ENCODE results near the gene FALEC. TPM values are rescaled to one million over a fixed set of nuclear protein-coding genes. Genes with fewer than 3 reads are reported as not detected.
"Not testable (repeated sequence)": the region's sequence is repeated elsewhere in the genome, so short reads cannot be mapped to it uniquely, and the experiment has no call there.

Gene FALEC
- polyA plus RNA-seq, 1 donor from 2014 or later = not detected

DNA sequence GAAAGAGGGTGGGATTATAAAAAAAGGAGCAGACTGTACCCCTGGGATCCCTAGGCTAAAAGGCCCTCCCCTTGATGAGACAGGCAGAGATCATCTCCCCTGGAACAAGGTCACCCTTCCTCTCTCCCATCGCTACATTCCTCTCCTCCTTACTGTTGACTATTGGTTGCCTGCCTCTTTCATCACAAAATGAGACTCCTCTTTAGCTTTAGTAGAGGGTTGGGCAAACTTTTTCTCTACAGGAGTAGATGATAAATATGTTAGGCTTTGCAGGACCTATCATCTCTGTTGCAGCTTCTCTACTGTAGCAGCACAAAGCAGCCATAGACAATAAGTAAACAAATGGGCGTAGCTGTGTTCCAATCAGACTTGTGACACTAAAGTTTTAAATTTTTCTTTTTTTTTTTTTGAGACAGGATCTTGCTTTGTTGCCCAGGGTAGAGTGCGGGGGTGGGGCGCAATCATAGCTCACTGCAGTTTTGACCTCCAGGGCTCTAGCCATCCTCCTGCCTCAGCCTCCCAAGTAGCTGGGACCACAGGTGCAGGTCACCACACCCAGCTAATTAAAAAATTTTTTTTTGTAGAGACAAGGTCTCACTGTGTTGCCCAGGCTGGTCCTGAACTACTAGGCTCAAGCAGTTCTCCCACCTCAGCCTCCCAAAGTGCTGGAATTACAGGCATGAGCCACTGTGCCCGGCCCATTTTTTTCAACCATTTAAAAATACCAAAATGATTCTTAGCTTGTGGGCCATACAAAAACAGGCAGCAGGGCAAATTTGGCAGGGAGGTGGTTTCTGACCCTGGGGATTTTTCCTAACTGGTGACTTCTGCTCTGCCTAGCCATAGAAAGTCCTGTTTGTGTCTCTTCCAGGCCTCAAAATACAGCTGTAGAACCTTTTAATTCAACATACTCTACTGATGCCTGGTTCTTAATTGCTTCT, 48.8 kb downstream of the FALEC start:
- Histone ChIP-seq H3K79me2 (replicated peaks; ENCODE audit: insufficient read depth, low read length) (peaks cover 23% of the 10 kb centered on the region), H3K9me2 (ENCODE audit: insufficient read depth, low read length) (no peaks in the 10 kb centered on the region), H3F3A (ENCODE audit: insufficient read depth, low read length, poor library complexity, severe bottlenecking) (peaks cover 4% of the 10 kb centered on the region), H3K9ac (ENCODE audit: low read length) (no peak overlapping the region), H4K20me1 (ENCODE audit: insufficient read depth) (no peaks in the 10 kb centered on the region), H3K4me2 (ENCODE audit: low read length) (no peak overlapping the region), H2AFZ (ENCODE audit: low read depth, low read length) (no peak overlapping the region), H3K27ac (ENCODE audit: low read length) (no peak overlapping the region), H3K36me3 (ENCODE audit: insufficient read depth, low read length) (no peaks in the 10 kb centered on the region), H3K9me3 (ENCODE audit: low read length) (no peaks in the 10 kb centered on the region), H3K27me3 (ENCODE audit: insufficient read depth, low read depth, low read length) (no peaks in the 10 kb centered on the region), H3K4me3 (ENCODE audit: low read length) (no peak overlapping the region)
- TF ChIP-seq, protein P1, sequence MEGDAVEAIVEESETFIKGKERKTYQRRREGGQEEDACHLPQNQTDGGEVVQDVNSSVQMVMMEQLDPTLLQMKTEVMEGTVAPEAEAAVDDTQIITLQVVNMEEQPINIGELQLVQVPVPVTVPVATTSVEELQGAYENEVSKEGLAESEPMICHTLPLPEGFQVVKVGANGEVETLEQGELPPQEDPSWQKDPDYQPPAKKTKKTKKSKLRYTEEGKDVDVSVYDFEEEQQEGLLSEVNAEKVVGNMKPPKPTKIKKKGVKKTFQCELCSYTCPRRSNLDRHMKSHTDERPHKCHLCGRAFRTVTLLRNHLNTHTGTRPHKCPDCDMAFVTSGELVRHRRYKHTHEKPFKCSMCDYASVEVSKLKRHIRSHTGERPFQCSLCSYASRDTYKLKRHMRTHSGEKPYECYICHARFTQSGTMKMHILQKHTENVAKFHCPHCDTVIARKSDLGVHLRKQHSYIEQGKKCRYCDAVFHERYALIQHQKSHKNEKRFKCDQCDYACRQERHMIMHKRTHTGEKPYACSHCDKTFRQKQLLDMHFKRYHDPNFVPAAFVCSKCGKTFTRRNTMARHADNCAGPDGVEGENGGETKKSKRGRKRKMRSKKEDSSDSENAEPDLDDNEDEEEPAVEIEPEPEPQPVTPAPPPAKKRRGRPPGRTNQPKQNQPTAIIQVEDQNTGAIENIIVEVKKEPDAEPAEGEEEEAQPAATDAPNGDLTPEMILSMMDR (IDR thresholded peaks at IDR 0.05; ENCODE audit: poor library complexity, severe bottlenecking) = no peak
- TF ChIP-seq RAD21 (conservative IDR thresholded peaks at IDR 0.05) = no peak
- TF ChIP-seq EP300 (conservative IDR thresholded peaks at IDR 0.05; ENCODE audit: poor library complexity, severe bottlenecking) = no peak
- TF ChIP-seq POLR2AphosphoS5 (IDR thresholded peaks at IDR 0.05) = no peak
- no peak for TF ChIP-seq EZH2 (IDR thresholded peaks at IDR 0.05; ENCODE audit: borderline replicate concordance, insufficient read depth, low read length, poor library complexity, severe bottlenecking)
- no peak for TF ChIP-seq MXI1 (conservative IDR thresholded peaks at IDR 0.05; ENCODE audit: poor library complexity, severe bottlenecking)
- TF ChIP-seq SMC3 (conservative IDR thresholded peaks at IDR 0.05; ENCODE audit: poor library complexity) = no peak
- TF ChIP-seq TAF1 (IDR thresholded peaks at IDR 0.05; ENCODE audit: low read depth) = no peak
- no peak for TF ChIP-seq REST (IDR thresholded peaks at IDR 0.05; ENCODE audit: borderline replicate concordance)

GRCh38 chr1:150565240-150565991, 49.9 kb downstream of the FALEC start:
- not testable (repeated sequence) for H2AFZ ChIP-seq (ENCODE audit: low read depth, low read length); H3K27ac ChIP-seq (ENCODE audit: low read length); H3F3A ChIP-seq (ENCODE audit: insufficient read depth, low read length, poor library complexity, severe bottlenecking); H3K27me3 ChIP-seq (ENCODE audit: insufficient read depth, low read depth, low read length); H3K4me2 ChIP-seq (ENCODE audit: low read length); H3K36me3 ChIP-seq (ENCODE audit: insufficient read depth, low read length); H3K9me2 ChIP-seq (ENCODE audit: insufficient read depth, low read length); H4K20me1 ChIP-seq (ENCODE audit: insufficient read depth); H3K9ac ChIP-seq (ENCODE audit: low read length); H3K4me3 ChIP-seq (ENCODE audit: low read length); H3K9me3 ChIP-seq (ENCODE audit: low read length)
- peaks cover 23% of the 10 kb centered on the region for H3K79me2 ChIP-seq (replicated peaks; ENCODE audit: insufficient read depth, low read length)
